ENCODE results near the gene XRN2. TPM values are rescaled to one million over a fixed set of nuclear protein-coding genes. Genes with fewer than 3 reads are reported as not detected.

Gene XRN2
- total and polyA plus RNA-seq, 10 donors, result 19.3 to 92.6 (median 62.8) TPM

GRCh38 chr20:21371193-21371592, 68.1 kb downstream of the XRN2 start:
- Histone ChIP-seq H3K27me3 (replicated peaks in 1 of 7) (no peaks in the 10 kb centered on the region), H3K9me3 (no peaks in the 10 kb centered on the region), H3K4me3 (no peak overlapping the region), H3K27ac (no peak overlapping the region), H3K4me1 (peaks cover 0 to 10% (median 0%) of the 10 kb centered on the region in 6 donors), H3K36me3 (peaks cover 0 to 82% (median 47%) of the 10 kb centered on the region in 6 donors)
- DNase-seq, result no peak
- intact Hi-C loops (cut with DNase I; ENCODE audit: low total_unique reads), result no loop called here
- TF ChIP-seq POLR2A (IDR thresholded peaks at IDR 0.05), result no peak
- no peak for TF ChIP-seq POLR2AphosphoS5 (IDR thresholded peaks at IDR 0.05)
- TF ChIP-seq CTCF (IDR thresholded peaks at IDR 0.05 in 8 of 11, conservative IDR thresholded peaks at IDR 0.05 in 3 of 11), result no peak
- 92 to 100% (median 97%) methylated on average over 1 of the region's 1 CpG for WGBS, 5 donors

- peaks cover 0 to 82% (median 39%) of the 10 kb centered on the region in 6 donors for H3K36me3 ChIP-seq
- H3K27ac ChIP-seq, result no peak overlapping the region
- peaks cover 0 to 10% (median 0%) of the 10 kb centered on the region in 6 donors for H3K4me1 ChIP-seq
- WGBS, 5 donors, result 90 to 98% (median 94%) methylated on average over 2 of the region's 2 CpGs
- no peaks in the 10 kb centered on the region for H3K27me3 ChIP-seq (replicated peaks in 1 of 7)
- intact Hi-C loops (cut with DNase I; ENCODE audit: low total_unique reads), result no loop called here
- H3K9me3 ChIP-seq, result no peaks in the 10 kb centered on the region
- no peak overlapping the region for H3K4me3 ChIP-seq
- DNase-seq, result no peak
- TF ChIP-seq CTCF (IDR thresholded peaks at IDR 0.05 in 8 of 11, conservative IDR thresholded peaks at IDR 0.05 in 3 of 11), result no peak
- TF ChIP-seq POLR2AphosphoS5 (IDR thresholded peaks at IDR 0.05), result no peak
- no peak for TF ChIP-seq POLR2A (IDR thresholded peaks at IDR 0.05)
Observed at GRCh38 chr20:21372016-21372415, 68.9 kb downstream of the XRN2 start.

GRCh38 chr20:21373436-21373835, 70.3 kb downstream of the XRN2 start:
- Histone ChIP-seq H3K36me3 (peaks cover 0 to 81% (median 29%) of the 10 kb centered on the region in 6 donors), H3K4me3 (no peak overlapping the region), H3K27ac (no peak overlapping the region), H3K9me3 (no peaks in the 10 kb centered on the region), H3K4me1 (peaks cover 0 to 10% (median 0%) of the 10 kb centered on the region in 6 donors), H3K27me3 (replicated peaks in 1 of 7) (no peaks in the 10 kb centered on the region)
- intact Hi-C loops (cut with DNase I; ENCODE audit: low total_unique reads), result no loop called here
- TF ChIP-seq CTCF (IDR thresholded peaks at IDR 0.05 in 8 of 11, conservative IDR thresholded peaks at IDR 0.05 in 3 of 11), result no peak
- no peak for TF ChIP-seq POLR2A (IDR thresholded peaks at IDR 0.05)
- TF ChIP-seq POLR2AphosphoS5 (IDR thresholded peaks at IDR 0.05), result no peak
- 82 to 89% (median 83%) methylated on average over 1 of the region's 1 CpG for WGBS, 5 donors
- DNase-seq, result no peak

GRCh38 chr20:21376626-21377025, 73.5 kb downstream of the XRN2 start:
- WGBS, 5 donors, result 95 to 97% (median 97%) methylated on average over 3 of the region's 3 CpGs

More at GRCh38 chr20:21376626-21377025, 73.5 kb downstream of the XRN2 start:
- no peak for DNase-seq
- Histone ChIP-seq H3K4me1 (peaks cover 0 to 10% (median 0%) of the 10 kb centered on the region in 6 donors), H3K27ac (no peak overlapping the region), H3K9me3 (no peaks in the 10 kb centered on the region), H3K4me3 (no peak overlapping the region), H3K36me3 (peaks cover 0 to 81% (median 20%) of the 10 kb centered on the region in 6 donors), H3K27me3 (replicated peaks in 1 of 7) (no peaks in the 10 kb centered on the region)
- TF ChIP-seq CTCF (IDR thresholded peaks at IDR 0.05 in 8 of 11, conservative IDR thresholded peaks at IDR 0.05 in 3 of 11) (no peak), POLR2A (IDR thresholded peaks at IDR 0.05) (no peak), POLR2AphosphoS5 (IDR thresholded peaks at IDR 0.05) (no peak)
- intact Hi-C loops (cut with DNase I; ENCODE audit: low total_unique reads), result no loop called here
